Motor neuron (in vitro differentiated cells): Measurements from ENCODE around the gene BBS10. TPM values are rescaled to one million over a fixed set of nuclear protein-coding genes. Genes with fewer than 3 reads are reported as not detected.
"Not testable (repeated sequence)": the region's sequence is repeated elsewhere in the genome, so short reads cannot be mapped to it uniquely, and the experiment has no call there.

Experiments used
- ATAC-seq, 8 experiments: fragments of 200-7000 bp; cut with Tn5 transposase; replicated peaks in 6 of 8; 2 replicates each; pipeline ENCODE4 v1.8.0; 2021; ENCODE audit warnings: mild to moderate bottlenecking in 8 of 8, moderate library complexity in 8 of 8
- H3K27ac ChIP-seq, 2 donors: fragments of 250-450 bp; sonication (Bioruptor Pico); 2 replicates each; pipeline ENCODE4 v1.9.0; 2021; ENCODE audit warnings: antibody characterized with exemption in 2 of 2, mild to moderate bottlenecking in 2 of 2, moderate library complexity in 1 of 2
- H3K4me1 ChIP-seq, 2 donors: fragments of 250-450 bp; sonication (Bioruptor Pico); replicated peaks in 1 of 2; 2 replicates each; pipeline ENCODE4 v1.6.1; 2021; ENCODE audit warnings: antibody characterized with exemption in 2 of 2, mild to moderate bottlenecking in 2 of 2, moderate library complexity in 1 of 2
- H3K4me3 ChIP-seq, 5 donors: fragments of 250-450 bp; sonication (Bioruptor Pico); 2 replicates each; pipeline ENCODE4 v1.9.0; 2021; ENCODE audit warnings: antibody characterized with exemption in 5 of 5, mild to moderate bottlenecking in 5 of 5, moderate library complexity in 4 of 5
- WGBS, 10 experiments: fragments of 450-650 bp; shearing (Covaris generic); methylation state at CpG; one replicate each; pipeline ENCODE4 v1.0.0; 2022; 5-methylcytosine and 5-hydroxymethylcytosine counted together
- in situ Hi-C, 9 experiments: fragments of 400-800 bp; cut with MboI; loops; one replicate each; pipeline ENCODE4 v1.15.0; 2021; ENCODE audit warnings: low sequenced_read_pairs in 9 of 9, low pct_unique_long_range_greater_than_20kb in 2 of 9; ENCODE audit not compliant: unreplicated experiment in 9 of 9
- total RNA-seq, 8 experiments: library from RNA; unstranded; fragments of 300-600 nt; gene quantifications; 2 replicates each; pipeline versions ENCODE4 v1.2.3 to v1.2.4, GENCODE V29; 2022

Gene BBS10
- 10 to 100 TPM in 5 of 8 experiments, 1 to 10 TPM in 3; 8.6 to 23.5 (median 14.4) TPM for total RNA-seq

- Histone ChIP-seq H3K4me3 (peak within 1 kb of the TSS; percentile 51 to 94 (median 68)), H3K4me1 (peaks cover 0 to 8% of the 10 kb centered on the region in 2 donors), H3K27ac (peak within 1 kb of the TSS; percentile 86 to 90)
- WGBS, 10 experiments: 0 to 17% (median 0%) methylated on average over 1 to 17 of the region's 49 CpGs; no CpG with 5 or more reads in 1 of the 10 experiments
- peak; percentile 96 to 98 (median 97) for ATAC-seq
- in situ Hi-C loops: loop anchor here in 4 of 9 experiments (10.0 to 25.0 kb wide), 5 partner anchors 161 to 811 kb away; partner anchors contain the start of gene NAP1L1 (in 1 of the 4)
Measured at GRCh38 chr12:76348079-76348901, at the start of gene BBS10. Gene BBS10 (minus strand): TSS chr12:76348415. CDS start chr12:76348358, 57 bp downstream.

DNA sequence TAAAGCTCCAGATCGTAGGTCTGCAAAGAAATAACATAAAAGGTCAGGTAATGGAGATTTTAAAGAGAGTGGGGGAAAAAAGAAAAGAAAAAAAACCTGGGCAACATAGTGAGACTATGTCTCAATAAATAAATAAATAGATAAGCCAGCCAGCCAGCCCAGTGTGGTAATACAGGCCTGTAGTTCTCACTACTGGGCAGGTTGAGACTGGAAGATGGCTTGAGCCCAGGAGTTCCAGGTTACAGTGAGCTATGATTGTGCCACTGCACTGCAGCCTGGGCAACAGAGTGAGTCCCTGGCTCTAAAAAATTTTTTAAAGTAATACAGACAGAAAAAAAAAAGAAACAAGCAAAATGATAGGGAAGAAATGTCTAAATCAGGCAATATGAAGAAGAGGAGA, 43.2 kb upstream of the BBS10 start:
- in situ Hi-C loops: no loop called here
- Histone ChIP-seq H3K4me3 (no peak overlapping the region), H3K4me1 (no peaks in the 10 kb centered on the region), H3K27ac (no peak overlapping the region)
- 89 to 100% (median 100%) methylated on average over 1 of the region's 1 CpG; no CpG with 5 or more reads in 3 of the 10 experiments for WGBS, 10 experiments
- ATAC-seq: no peak

GRCh38 chr12:76387614-76388013, 39.4 kb upstream of the BBS10 start:
- ATAC-seq: no peak
- Histone ChIP-seq H3K27ac (no peak overlapping the region), H3K4me1 (no peaks in the 10 kb centered on the region), H3K4me3 (no peak overlapping the region)
- WGBS, 10 experiments: 86 to 100% (median 100%) methylated on average over 1 to 2 of the region's 2 CpGs; no CpG with 5 or more reads in 1 of the 10 experiments
- in situ Hi-C loops: no loop called here

- Histone ChIP-seq H3K27ac (no peak overlapping the region), H3K4me3 (no peak overlapping the region), H3K4me1 (no peaks in the 10 kb centered on the region)
- WGBS, 10 experiments: 92 to 100% (median 96%) methylated on average over 1 to 2 of the region's 2 CpGs; no CpG with 5 or more reads in 6 of the 10 experiments
- no peak for ATAC-seq
- in situ Hi-C loops: no loop called here
Measured at GRCh38 chr12:76384560-76384959, 36.3 kb upstream of the BBS10 start.

GRCh38 chr12:76383988-76384387, 35.8 kb upstream of the BBS10 start:
- Histone ChIP-seq H3K27ac (no peak overlapping the region), H3K4me3 (no peak overlapping the region), H3K4me1 (no peaks in the 10 kb centered on the region)
- 86 to 98% (median 94%) methylated on average over 3 of the region's 3 CpGs; no CpG with 5 or more reads in 2 of the 10 experiments for WGBS, 10 experiments
- no peak for ATAC-seq
- in situ Hi-C loops: no loop called here

GRCh38 chr12:76379261-76379660, 31.0 kb upstream of the BBS10 start:
- H3K4me1 ChIP-seq: no peaks in the 10 kb centered on the region
- H3K27ac ChIP-seq: no peak overlapping the region
- H3K4me3 ChIP-seq: no peak overlapping the region
- WGBS, 10 experiments: 75 to 100% (median 100%) methylated on average over 1 of the region's 1 CpG; no CpG with 5 or more reads in 1 of the 10 experiments
- in situ Hi-C loops: no loop called here
- no peak for ATAC-seq

GRCh38 chr12:76376876-76377275, 28.7 kb upstream of the BBS10 start:
- in situ Hi-C loops, H3K4me1 ChIP-seq, H3K4me3 ChIP-seq, ATAC-seq, H3K27ac ChIP-seq: not testable (repeated sequence)
- 100% methylated on average over 1 of the region's 1 CpG; no CpG with 5 or more reads in 7 of the 10 experiments for WGBS, 10 experiments

DNA sequence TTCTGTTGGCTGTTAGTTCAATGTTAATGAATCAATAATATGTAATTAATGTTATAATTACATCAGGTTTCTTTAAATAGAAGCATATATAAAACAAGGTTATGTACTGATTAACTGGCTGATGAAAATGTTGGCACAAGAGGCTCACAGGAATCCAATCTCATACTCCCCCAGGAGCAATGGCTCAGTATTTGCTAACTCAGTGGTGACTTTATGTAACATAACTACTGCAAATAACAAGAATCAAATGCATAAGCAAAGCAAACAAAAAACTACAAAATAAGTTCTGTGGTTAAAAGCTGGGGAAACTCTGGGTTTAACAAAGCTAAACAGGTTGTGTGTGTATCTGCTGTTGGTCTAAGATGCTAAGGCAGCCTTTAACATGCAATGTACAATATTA, 27.7 kb upstream of the BBS10 start:
- Histone ChIP-seq H3K4me3 (no peak overlapping the region), H3K4me1 (no peaks in the 10 kb centered on the region), H3K27ac (no peak overlapping the region)
- in situ Hi-C loops: no loop called here
- no peak for ATAC-seq

GRCh38 chr12:76375470-76375869, 27.3 kb upstream of the BBS10 start:
- Histone ChIP-seq H3K27ac (no peak overlapping the region), H3K4me3 (no peak overlapping the region), H3K4me1 (no peaks in the 10 kb centered on the region)
- in situ Hi-C loops: no loop called here
- WGBS, 10 experiments: 50 to 100% (median 100%) methylated on average over 1 of the region's 1 CpG; no CpG with 5 or more reads in 2 of the 10 experiments
- ATAC-seq: no peak

DNA sequence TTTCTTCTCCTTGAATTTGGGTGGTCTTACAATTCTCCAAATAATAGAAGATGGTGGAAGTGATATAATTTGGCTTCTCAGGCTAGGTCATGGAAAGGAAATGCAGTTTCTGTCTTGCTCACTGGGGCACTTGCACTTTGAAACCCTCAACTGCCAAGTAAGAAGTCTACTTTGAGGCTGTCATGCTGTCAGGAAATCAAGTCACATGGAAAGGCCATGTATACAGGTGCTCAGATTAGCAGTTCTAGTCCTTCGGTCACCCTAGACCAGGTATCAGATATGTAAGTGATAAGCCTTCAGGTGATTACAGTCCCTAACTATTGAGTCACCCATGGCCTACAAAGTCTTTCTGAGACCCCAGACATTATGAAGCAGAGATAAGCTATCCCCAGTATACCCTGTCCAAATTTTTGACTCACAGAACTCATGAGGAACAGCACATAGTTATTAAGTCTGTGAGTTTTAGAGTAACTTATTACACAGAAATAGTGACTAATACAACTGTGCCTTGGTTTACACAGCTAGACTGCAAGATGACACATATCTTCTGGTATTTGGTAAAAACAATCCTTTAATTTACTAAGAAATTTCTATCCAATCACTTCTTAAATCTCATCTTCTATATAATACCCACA, 26.3 kb upstream of the BBS10 start:
- Histone ChIP-seq H3K4me1 (no peaks in the 10 kb centered on the region), H3K27ac (no peak overlapping the region), H3K4me3 (no peak overlapping the region)
- no peak for ATAC-seq
- 100% methylated on average over 1 of the region's 1 CpG; no CpG with 5 or more reads in 5 of the 10 experiments for WGBS, 10 experiments
- in situ Hi-C loops: no loop called here

- Histone ChIP-seq H3K4me3 (no peak overlapping the region), H3K4me1 (no peaks in the 10 kb centered on the region), H3K27ac (no peak overlapping the region)
- in situ Hi-C loops: no loop called here
- 92 to 100% (median 100%) methylated on average over 1 of the region's 1 CpG; no CpG with 5 or more reads in 2 of the 10 experiments for WGBS, 10 experiments
- no peak for ATAC-seq
Measured at GRCh38 chr12:76368230-76368629, 20.0 kb upstream of the BBS10 start.

- in situ Hi-C loops: no loop called here
- Histone ChIP-seq H3K4me3 (no peak overlapping the region), H3K4me1 (no peaks in the 10 kb centered on the region), H3K27ac (no peak overlapping the region)
- ATAC-seq: no peak
- WGBS, 10 experiments: 89 to 100% (median 100%) methylated on average over 1 of the region's 1 CpG
Measured at GRCh38 chr12:76366163-76366562, 17.9 kb upstream of the BBS10 start.

GRCh38 chr12:76364131-76364530, 15.9 kb upstream of the BBS10 start:
- in situ Hi-C loops, H3K4me1 ChIP-seq, ATAC-seq, H3K4me3 ChIP-seq, H3K27ac ChIP-seq: not testable (repeated sequence)
- WGBS, 10 experiments: 94 to 100% (median 100%) methylated on average over 1 to 5 of the region's 5 CpGs; no CpG with 5 or more reads in 6 of the 10 experiments
